Stimulated activated effector memory CD8-positive, alpha-beta T cell treated with anti-CD3 and anti-CD28 coated beads, Interleukin-12 subunit alpha, Interleukin-12 subunit beta, amount 100 ng/mL, for 72 hours (primary cell): ENCODE data around the gene SRGAP2C.
"Not testable (repeated sequence)": the region's sequence is repeated elsewhere in the genome, so short reads cannot be mapped to it uniquely, and the experiment has no call there.

Experiments
- ATAC-seq: fragments of 150-1000 bp; cut with Tn5 transposase; 2 replicates; pipeline ENCODE4 v1.10.0; 2021
- DNase-seq, 2 donors: peaks; one replicate each; pipeline ENCODE4 v3.0.0; 2021 to 2022; ENCODE audit warnings: low spot score in 2 of 2
- H3K27ac Mint-ChIP-seq: one replicate; pipeline ENCODE4 v1.8.0; 2022; ENCODE audit warnings: mild to moderate bottlenecking, mixed read lengths
- H3K36me3 Mint-ChIP-seq: one replicate; pipeline ENCODE4 v1.8.0; 2022; ENCODE audit warnings: mild to moderate bottlenecking, mixed read lengths
- H3K4me1 Mint-ChIP-seq: one replicate; pipeline ENCODE4 v1.8.0; 2022; ENCODE audit warnings: mixed read lengths
- H3K4me3 Mint-ChIP-seq: one replicate; pipeline ENCODE4 v1.8.0; 2022; ENCODE audit warnings: mild to moderate bottlenecking, mixed read lengths
- H3K9me3 Mint-ChIP-seq: one replicate; pipeline ENCODE4 v1.8.0; 2022; ENCODE audit warnings: mixed read lengths

Gene SRGAP2C

DNA sequence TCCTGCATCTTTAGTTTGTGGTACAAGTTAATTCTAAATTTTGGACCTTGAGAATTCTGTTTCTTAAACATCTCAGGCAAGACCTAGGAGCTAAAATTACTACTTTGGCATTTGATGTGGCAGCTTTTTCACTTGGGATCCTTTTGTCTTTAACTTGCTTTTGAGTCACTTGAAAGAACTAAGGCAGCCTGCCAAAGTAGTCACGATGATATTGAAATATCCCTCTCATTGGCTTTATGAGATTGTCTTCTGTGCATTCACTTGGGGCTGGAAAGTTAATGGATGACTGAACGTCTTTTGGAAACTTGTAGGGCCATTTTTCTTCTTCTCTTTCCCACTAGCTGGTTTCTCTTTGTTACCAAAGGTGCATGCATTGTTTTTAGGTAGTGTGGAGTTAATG, 90.7 kb downstream of the SRGAP2C start:
- not testable (repeated sequence) for H3K9me3 Mint-ChIP-seq, H3K36me3 Mint-ChIP-seq, H3K27ac Mint-ChIP-seq

DNA sequence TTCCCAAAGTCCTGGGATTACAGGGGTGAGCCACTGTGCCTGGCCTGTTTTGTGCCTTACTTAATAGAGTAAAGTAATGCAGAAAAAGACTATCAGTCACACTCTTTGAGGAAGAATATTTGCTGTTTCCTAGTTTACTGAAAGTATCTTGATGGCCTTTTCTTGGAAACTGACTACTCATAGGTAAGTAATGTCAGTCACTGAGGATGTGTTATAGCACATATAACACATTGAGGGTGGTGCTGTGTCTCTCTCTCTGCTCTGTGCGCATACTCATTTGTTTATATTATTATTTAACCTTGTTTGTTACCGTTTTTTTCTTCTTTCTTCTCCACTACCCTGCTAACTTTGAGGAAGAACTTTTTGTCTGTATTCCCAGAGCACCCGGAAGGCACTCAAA, 93.4 kb downstream of the SRGAP2C start:
- not testable (repeated sequence) for H3K36me3 Mint-ChIP-seq, H3K9me3 Mint-ChIP-seq, H3K27ac Mint-ChIP-seq, DNase-seq, H3K4me3 Mint-ChIP-seq, H3K4me1 Mint-ChIP-seq
- peak; percentile 80 for ATAC-seq

More for the DNA sequence above, 90.7 kb downstream of the SRGAP2C start:
- not testable (repeated sequence) for H3K4me1 Mint-ChIP-seq, DNase-seq, H3K4me3 Mint-ChIP-seq, ATAC-seq

DNA sequence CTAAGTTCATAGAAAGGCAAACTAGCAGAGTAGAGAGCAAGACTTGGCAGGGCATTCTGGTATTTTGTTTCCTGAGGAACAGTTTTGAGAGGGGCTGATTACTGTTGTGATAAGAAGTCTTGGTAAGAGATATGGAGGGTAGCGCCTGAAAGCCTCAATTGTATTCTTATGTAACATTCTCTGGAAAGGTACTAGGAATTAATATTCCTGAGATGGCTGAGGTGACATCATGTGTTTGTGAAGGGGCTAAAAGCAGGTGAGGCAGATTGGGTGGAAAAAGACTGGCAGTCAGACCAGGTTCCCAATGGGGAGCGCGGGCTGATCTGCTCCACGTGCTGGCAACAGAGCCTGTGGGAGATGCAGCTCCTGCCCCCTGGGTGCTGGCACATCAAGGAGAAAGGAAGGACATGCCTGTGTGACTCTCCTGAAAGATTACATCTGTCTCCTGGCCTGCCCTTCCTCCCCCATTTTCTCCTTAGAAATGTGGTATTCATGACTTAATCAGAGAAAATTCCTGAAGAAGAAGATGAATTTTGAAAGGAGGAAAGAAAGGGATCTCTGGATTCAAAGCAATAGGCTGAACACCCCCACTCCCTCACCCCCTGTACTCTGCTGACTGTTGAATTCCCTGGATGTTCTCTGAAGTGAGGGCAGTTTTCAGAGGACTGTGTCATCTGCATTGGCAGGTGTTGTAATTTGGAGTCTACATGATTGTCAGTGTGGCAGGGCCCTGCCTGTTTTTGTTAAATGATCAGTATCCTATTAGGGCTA, 94.2 kb downstream of the SRGAP2C start:
- H3K9me3 Mint-ChIP-seq, H3K4me3 Mint-ChIP-seq, H3K27ac Mint-ChIP-seq, ATAC-seq, DNase-seq, H3K36me3 Mint-ChIP-seq, H3K4me1 Mint-ChIP-seq: not testable (repeated sequence)

- not testable (repeated sequence) for H3K36me3 Mint-ChIP-seq, DNase-seq, H3K9me3 Mint-ChIP-seq, ATAC-seq, H3K4me1 Mint-ChIP-seq, H3K27ac Mint-ChIP-seq, H3K4me3 Mint-ChIP-seq
These were observed 94.7 kb downstream of the SRGAP2C start for GRCh38 chr1:121279548-121279898.

DNA sequence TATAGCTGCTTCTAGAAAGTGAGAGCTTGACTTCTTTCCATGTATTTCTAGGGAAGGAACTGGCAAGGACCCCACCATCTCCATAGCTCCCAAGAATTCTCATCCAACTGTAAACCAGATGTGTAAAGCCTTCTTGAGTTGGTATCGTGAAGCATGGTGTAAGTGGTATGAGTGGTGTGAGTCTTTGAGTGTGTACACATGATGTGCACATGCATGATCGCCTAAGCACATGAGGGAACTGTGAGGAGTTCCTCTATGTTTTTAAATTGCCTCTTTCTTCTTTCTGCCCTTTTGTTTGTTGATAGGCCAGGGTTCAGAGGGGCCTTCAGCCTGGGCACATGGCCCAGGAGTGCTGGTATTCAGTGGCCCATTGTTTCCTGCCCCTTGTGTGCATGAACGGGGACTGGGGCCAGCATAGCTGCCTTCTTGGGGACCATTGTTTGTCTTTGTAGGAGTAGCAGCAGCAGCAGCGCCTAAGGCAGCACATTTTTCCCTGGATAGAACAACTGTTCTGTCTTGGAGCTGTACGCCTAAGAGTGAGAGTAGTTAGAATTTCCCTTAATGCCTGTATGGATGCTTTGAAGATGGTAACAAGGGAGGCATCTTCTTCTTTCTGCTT, 96.0 kb downstream of the SRGAP2C start:
- not testable (repeated sequence) for H3K4me3 Mint-ChIP-seq, H3K36me3 Mint-ChIP-seq, H3K4me1 Mint-ChIP-seq, H3K27ac Mint-ChIP-seq, DNase-seq, ATAC-seq, H3K9me3 Mint-ChIP-seq

DNA sequence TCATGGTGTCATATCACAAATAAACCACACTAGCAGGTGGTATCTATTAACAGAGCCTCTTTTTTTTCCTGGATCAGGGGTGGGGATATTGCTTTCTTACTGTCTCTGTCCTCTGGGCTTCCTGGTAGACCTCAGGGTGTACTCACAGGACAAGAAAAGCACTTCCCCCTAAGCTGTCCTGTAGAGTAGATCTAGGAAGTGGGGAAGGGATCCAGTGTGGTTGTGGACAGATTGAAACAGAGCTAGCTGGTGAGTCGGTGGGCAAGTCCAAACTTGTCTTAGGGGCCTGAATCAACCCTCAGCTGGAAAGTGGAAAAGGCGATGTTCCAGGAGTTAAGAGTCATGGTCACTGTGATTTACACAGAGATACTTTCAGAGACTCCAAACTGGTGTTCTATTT, 96.7 kb downstream of the SRGAP2C start:
- not testable (repeated sequence) for H3K4me3 Mint-ChIP-seq, DNase-seq, ATAC-seq, H3K9me3 Mint-ChIP-seq, H3K36me3 Mint-ChIP-seq, H3K4me1 Mint-ChIP-seq, H3K27ac Mint-ChIP-seq

DNA sequence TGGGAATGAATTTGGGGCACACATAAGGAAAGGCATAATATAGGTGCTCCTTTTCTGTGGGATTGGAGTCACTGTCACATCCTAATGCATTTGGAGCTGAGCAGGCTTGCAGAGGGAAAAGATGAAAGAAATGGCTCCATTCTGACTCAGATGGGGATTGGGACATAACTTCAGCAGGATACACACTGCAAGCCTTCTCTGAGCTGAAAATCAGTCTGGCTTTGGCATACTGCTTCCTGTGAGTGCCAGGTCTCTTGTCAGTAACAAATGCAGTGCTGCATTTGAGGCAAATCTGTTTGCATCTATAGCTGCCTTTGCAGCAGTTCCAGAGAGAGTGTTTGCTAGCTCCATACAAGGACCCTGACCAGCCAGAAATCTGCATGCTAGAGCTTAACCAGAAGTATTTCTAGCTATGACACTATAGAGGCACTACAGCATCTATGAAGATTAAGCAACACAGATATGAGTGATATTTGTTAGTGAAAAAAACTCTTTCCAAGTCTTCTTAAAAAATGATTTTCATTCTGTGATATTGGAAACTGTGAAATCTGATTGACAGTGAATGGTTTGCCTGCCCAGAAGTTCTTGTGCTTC, 98.9 kb downstream of the SRGAP2C start:
- H3K36me3 Mint-ChIP-seq, H3K4me1 Mint-ChIP-seq, ATAC-seq, H3K9me3 Mint-ChIP-seq, DNase-seq, H3K27ac Mint-ChIP-seq, H3K4me3 Mint-ChIP-seq: not testable (repeated sequence)

DNA sequence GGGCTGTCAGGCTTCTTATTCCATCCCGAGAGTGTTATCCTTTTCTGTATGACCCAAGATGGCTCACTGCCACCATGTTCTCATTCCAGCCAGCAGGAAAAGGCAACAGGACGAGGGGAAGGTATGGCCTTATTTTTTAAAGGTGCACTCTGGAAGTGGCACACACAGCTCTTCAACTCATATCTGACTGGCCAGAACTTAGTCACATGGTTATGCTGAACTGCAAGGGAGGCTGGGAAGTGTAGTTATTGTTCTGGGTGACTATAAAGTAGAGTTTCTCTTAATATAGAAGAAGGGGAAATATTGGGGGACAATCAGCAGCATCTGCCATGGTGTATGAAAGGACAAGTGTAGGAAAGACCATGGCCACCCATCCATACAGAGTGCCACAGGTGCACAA, 107.8 kb downstream of the SRGAP2C start:
- not testable (repeated sequence) for DNase-seq, H3K4me3 Mint-ChIP-seq, H3K9me3 Mint-ChIP-seq, H3K27ac Mint-ChIP-seq, H3K36me3 Mint-ChIP-seq, ATAC-seq
- peaks cover 13% of the 10 kb centered on the region for H3K4me1 Mint-ChIP-seq

DNA sequence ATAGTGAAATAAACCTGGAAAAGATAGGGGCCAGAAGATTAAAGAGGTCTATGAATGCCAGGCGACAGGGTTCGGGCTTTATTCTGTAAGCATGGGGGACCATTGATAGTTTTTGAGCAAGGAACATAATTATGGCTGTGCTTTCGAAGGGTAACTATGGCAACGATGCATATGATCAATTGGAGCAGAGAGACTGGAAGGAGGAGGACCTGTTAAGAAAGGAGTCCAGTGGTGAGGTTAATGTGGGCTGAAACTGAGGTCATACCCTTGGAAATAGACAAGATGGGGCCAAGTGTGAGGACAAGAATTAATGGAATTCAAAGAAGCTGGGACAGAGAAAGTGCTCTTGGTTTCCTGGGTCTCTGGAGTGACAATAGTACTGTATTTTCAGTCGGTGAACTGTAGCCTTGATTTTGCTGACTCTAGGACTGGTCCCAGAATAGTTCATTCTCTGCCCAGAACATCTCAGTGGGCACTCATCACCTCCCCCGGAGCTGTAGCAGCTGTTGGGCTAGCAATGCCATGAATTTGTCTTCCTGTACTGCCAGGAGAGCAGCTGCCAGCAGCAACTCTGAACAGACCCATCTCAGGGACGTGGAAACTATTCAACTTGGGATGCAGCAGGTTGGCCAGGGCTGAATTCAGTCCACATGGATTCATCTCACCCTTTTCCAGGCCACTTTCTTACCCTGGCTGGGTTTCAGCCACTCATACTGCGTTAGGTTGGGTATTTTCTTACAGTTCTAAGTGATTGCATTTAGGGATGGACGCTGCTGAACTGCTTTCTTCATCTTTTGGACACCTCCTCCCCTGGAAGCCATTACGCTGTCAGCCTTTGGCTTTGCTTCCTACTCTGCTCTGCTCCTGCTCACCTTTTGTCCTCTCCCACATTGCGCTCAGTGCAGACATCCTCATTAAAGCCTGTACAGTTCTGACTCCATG, 108.8 kb downstream of the SRGAP2C start:
- H3K36me3 Mint-ChIP-seq, H3K4me3 Mint-ChIP-seq, ATAC-seq, H3K27ac Mint-ChIP-seq, DNase-seq, H3K9me3 Mint-ChIP-seq: not testable (repeated sequence)
- peaks cover 13% of the 10 kb centered on the region for H3K4me1 Mint-ChIP-seq

DNA sequence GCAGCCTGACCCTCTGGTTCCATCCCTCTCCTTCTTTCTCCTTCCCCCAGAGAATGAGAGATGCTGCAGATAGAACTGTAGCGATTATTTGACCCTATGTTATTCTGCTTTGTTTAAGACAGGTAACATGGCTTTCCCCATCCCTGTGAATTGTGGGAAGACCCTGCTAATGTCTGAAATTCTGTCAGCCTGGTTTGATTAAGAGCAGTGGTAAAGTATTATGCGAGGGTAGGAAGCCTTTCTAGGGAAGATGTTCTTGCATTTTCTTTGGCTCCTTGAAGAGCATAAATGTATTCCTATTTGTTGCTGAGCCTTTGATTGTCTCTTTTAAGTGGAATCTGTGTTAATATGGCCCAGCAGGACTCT, 109.4 kb downstream of the SRGAP2C start:
- not testable (repeated sequence) for H3K27ac Mint-ChIP-seq, H3K4me3 Mint-ChIP-seq, ATAC-seq, H3K36me3 Mint-ChIP-seq, H3K9me3 Mint-ChIP-seq, DNase-seq
- peaks cover 13% of the 10 kb centered on the region for H3K4me1 Mint-ChIP-seq

GRCh38 chr1:121296563-121296962, 111.8 kb downstream of the SRGAP2C start:
- not testable (repeated sequence) for H3K4me3 Mint-ChIP-seq, H3K36me3 Mint-ChIP-seq, H3K27ac Mint-ChIP-seq, H3K9me3 Mint-ChIP-seq, DNase-seq, ATAC-seq
- peaks cover 13% of the 10 kb centered on the region for H3K4me1 Mint-ChIP-seq

DNA sequence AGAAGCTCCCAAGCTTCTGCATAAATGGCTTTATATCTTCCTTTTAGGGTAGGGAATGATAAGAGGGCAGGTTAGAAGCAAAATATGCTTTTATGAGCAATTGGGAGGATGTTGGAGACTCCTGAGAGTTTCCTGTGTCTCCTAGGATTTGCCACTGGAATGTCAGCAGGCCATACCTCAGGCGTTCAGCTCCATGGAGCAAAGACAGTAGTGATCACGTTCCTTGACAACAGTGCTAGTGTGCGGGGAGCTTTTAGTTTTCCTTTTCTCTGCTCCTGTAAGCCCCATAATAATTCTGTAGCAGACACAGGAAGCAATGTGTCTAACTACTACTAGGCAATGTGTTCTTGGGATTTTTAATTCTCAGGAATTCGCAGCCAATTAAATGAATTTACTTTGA, 113.8 kb downstream of the SRGAP2C start:
- not testable (repeated sequence) for H3K4me1 Mint-ChIP-seq, H3K4me3 Mint-ChIP-seq, ATAC-seq, H3K9me3 Mint-ChIP-seq, H3K27ac Mint-ChIP-seq, H3K36me3 Mint-ChIP-seq, DNase-seq

- H3K4me3 Mint-ChIP-seq, H3K27ac Mint-ChIP-seq, DNase-seq, H3K9me3 Mint-ChIP-seq, H3K4me1 Mint-ChIP-seq, ATAC-seq, H3K36me3 Mint-ChIP-seq: not testable (repeated sequence)
These were observed 114.9 kb downstream of the SRGAP2C start for GRCh38 chr1:121299514-121300149.

DNA sequence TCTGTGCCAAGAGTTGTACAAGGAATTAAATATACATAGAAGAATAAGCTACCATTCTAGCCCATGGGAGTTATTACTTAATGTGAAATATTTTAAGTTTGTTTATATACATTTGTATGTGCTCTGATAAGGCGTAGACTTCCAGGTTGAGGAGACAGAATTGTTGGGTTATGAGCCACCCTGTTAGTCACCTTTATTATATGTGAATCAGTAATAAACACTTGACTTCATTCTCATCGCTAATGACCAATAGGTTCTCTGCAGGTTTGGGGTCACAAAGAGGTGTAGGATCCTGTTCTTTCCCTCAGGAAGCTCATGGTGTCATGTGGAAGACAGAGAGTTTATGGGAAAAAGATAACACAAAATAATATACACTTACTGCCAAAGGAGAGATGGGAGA, 117.1 kb downstream of the SRGAP2C start:
- not testable (repeated sequence) for DNase-seq, H3K4me1 Mint-ChIP-seq, ATAC-seq, H3K4me3 Mint-ChIP-seq, H3K27ac Mint-ChIP-seq, H3K36me3 Mint-ChIP-seq, H3K9me3 Mint-ChIP-seq

GRCh38 chr1:121307759-121308158, 123.0 kb downstream of the SRGAP2C start:
- not testable (repeated sequence) for DNase-seq, H3K4me1 Mint-ChIP-seq, H3K27ac Mint-ChIP-seq, H3K9me3 Mint-ChIP-seq, H3K4me3 Mint-ChIP-seq, ATAC-seq, H3K36me3 Mint-ChIP-seq
